ENCODE data around the gene SDK1. TPM values are rescaled to one million over a fixed set of nuclear protein-coding genes. Genes with fewer than 3 reads are reported as not detected.

Gene SDK1
- total RNA-seq, 4 donors from 2014 or later: under 0.01 to 16.2 (median 7.2) TPM

DNA sequence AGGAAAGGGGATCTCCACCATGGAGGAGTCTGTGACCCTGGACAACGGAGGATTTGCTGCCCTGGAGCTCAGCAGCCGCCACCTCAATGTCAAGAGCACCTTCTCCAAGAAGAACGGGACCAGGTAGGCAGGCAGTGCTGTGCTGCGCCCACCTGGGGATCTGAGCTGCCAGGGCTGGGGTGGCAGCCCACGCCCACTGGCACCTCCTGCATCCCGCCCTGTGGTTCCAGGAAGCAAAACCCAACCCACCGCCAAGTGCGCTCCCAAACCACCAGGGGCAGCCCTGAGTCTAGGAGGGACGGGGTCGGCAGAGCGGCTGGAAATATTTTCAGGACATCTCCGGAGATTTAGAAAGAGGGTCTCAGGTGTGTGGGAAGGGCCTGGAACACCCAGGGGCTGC is 940.7 kb downstream of the SDK1 start:
- Histone ChIP-seq H3K27me3 (no peaks in the 10 kb centered on the region), H3K4me1 (no peaks in the 10 kb centered on the region), H3K27ac (no peak overlapping the region), H3K9me3 (no peaks in the 10 kb centered on the region), H3K36me3 (no peaks in the 10 kb centered on the region), H3K4me3 (no peak overlapping the region)
- intact Hi-C loops (cut with DNase I; ENCODE audit: low total_unique reads): no loop called here
- TF ChIP-seq POLR2A (IDR thresholded peaks at IDR 0.05): no peak
- TF ChIP-seq, protein P1, sequence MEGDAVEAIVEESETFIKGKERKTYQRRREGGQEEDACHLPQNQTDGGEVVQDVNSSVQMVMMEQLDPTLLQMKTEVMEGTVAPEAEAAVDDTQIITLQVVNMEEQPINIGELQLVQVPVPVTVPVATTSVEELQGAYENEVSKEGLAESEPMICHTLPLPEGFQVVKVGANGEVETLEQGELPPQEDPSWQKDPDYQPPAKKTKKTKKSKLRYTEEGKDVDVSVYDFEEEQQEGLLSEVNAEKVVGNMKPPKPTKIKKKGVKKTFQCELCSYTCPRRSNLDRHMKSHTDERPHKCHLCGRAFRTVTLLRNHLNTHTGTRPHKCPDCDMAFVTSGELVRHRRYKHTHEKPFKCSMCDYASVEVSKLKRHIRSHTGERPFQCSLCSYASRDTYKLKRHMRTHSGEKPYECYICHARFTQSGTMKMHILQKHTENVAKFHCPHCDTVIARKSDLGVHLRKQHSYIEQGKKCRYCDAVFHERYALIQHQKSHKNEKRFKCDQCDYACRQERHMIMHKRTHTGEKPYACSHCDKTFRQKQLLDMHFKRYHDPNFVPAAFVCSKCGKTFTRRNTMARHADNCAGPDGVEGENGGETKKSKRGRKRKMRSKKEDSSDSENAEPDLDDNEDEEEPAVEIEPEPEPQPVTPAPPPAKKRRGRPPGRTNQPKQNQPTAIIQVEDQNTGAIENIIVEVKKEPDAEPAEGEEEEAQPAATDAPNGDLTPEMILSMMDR (IDR thresholded peaks at IDR 0.05): no peak
- DNase-seq: no peak

DNA sequence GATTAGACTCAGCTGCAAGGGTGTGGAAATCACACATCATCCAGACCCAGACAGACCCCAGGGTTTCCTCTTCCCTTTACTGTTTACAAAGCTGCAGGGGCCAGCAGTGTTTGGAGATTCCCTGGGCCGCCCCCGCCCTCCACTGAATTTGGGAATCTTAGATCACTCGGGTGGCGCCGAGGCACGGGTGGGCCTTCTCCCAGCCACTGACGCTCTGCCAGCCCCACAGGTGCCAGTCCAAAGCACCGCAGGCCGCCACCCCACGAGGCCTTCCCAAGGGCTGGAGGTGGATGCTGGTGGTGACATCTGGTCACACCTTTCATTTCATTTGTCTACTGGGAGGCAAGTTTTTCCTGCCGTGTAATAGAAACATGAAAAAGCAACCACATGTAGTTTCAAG is 941.7 kb downstream of the SDK1 start:
- Histone ChIP-seq H3K4me3 (no peak overlapping the region), H3K4me1 (no peaks in the 10 kb centered on the region), H3K9me3 (no peaks in the 10 kb centered on the region), H3K27me3 (no peaks in the 10 kb centered on the region), H3K36me3 (no peaks in the 10 kb centered on the region), H3K27ac (no peak overlapping the region)
- no peak for DNase-seq
- intact Hi-C loops (cut with DNase I; ENCODE audit: low total_unique reads): no loop called here
- TF ChIP-seq POLR2A (IDR thresholded peaks at IDR 0.05): no peak
- TF ChIP-seq, protein P1 (IDR thresholded peaks at IDR 0.05): no peak

GRCh38 chr7:4244041-4244440 is 943.0 kb downstream of the SDK1 start:
- Histone ChIP-seq H3K9me3 (no peaks in the 10 kb centered on the region), H3K4me1 (no peaks in the 10 kb centered on the region), H3K27me3 (no peaks in the 10 kb centered on the region), H3K4me3 (no peak overlapping the region), H3K27ac (no peak overlapping the region), H3K36me3 (no peaks in the 10 kb centered on the region)
- intact Hi-C loops (cut with DNase I; ENCODE audit: low total_unique reads): no loop called here
- TF ChIP-seq POLR2A (IDR thresholded peaks at IDR 0.05): no peak
- TF ChIP-seq, protein P1 (IDR thresholded peaks at IDR 0.05): no peak
- DNase-seq: no peak

DNA sequence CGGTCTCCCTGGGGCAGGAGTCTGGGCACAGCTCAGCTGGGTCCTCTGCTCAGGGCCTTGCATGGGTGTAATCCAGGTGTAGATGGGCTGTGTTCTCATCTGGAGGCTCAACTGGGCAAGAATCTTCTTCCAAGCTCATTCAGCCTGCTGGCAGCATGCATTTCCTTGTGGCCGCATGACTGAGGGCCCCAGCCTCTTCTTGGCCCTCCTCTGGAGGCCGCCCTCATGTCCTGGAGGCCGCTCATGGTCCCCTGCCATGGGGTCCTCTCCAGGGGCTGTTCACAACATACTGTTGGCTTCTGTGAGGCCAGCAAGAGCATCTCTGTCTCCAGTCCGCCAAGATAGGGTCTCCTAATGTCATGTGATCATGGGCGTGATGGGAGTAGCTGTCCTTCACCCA is 943.6 kb downstream of the SDK1 start:
- no peak for DNase-seq
- no peak for TF ChIP-seq POLR2A (IDR thresholded peaks at IDR 0.05)
- TF ChIP-seq, protein P1 (IDR thresholded peaks at IDR 0.05): no peak

GRCh38 chr7:4245135-4245865 is 944.2 kb downstream of the SDK1 start:
- no peak for DNase-seq

More for the DNA sequence above, 943.6 kb downstream of the SDK1 start:
- intact Hi-C loops (cut with DNase I; ENCODE audit: low total_unique reads): no loop called here
- Histone ChIP-seq H3K4me1 (no peaks in the 10 kb centered on the region), H3K27me3 (no peaks in the 10 kb centered on the region), H3K36me3 (no peaks in the 10 kb centered on the region), H3K4me3 (no peak overlapping the region), H3K27ac (no peak overlapping the region), H3K9me3 (no peaks in the 10 kb centered on the region)

More at GRCh38 chr7:4245135-4245865, 944.2 kb downstream of the SDK1 start:
- Histone ChIP-seq H3K9me3 (no peaks in the 10 kb centered on the region), H3K36me3 (no peaks in the 10 kb centered on the region), H3K4me3 (no peak overlapping the region), H3K27me3 (no peaks in the 10 kb centered on the region), H3K27ac (no peak overlapping the region), H3K4me1 (no peaks in the 10 kb centered on the region)
- TF ChIP-seq, protein P1 (IDR thresholded peaks at IDR 0.05): no peak
- no peak for TF ChIP-seq POLR2A (IDR thresholded peaks at IDR 0.05)
- intact Hi-C loops (cut with DNase I; ENCODE audit: low total_unique reads): no loop called here

Data from uterus (tissue), 4 donors.